ENCODE results near the gene RANBP6.
"Not testable (repeated sequence)": the region's sequence is repeated elsewhere in the genome, so short reads cannot be mapped to it uniquely, and the experiment has no call there.

Gene RANBP6

DNA sequence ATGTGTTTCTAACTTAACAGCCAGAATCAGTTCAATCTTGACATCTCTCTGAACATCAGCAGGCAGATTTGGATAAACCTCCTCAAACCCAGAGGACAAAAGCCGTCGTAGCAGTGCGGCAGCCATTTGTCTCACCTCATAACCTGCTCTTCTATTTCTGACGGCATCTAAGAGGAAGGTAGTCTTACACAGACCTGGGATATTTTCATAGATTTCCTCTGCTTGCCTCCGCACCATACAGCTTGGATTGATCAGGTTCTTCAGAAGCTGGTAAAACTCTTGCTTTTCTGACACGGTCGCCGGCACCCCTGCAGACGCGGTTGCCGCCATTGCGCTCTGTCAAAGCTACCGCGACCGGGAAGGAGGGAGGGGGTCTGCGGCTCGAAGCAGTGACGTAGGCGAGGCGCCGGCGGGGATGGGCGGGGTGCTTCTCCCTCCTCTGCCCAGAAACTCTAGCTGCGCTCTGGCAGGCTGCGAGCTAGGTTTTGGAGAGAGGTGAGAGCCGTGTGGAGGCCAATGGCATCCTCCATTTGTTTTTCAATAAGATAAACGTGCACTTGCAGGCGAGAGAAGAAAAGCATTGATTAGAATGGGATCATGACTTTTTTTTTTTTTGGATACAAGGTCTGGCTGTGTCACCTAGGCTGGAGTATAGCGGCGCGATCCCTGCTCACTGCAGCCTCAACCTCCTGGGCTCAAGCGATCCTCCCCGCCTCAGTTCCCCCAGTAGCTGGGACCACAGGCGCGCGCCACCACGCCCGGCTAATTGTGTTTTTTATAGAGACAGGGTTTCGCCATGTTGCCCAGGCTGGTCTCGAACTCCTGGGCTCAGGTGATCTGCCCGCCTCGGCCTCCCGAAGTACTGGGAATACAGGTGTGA lies at the start of gene RANBP6:
RANBP6 (minus strand) TSS at position 347 of the 880 bp plus-strand sequence; CDS start at position 330, 17 bp downstream.
- DNase-seq (ENCODE audit: low read depth), result peak; percentile 42

DNA sequence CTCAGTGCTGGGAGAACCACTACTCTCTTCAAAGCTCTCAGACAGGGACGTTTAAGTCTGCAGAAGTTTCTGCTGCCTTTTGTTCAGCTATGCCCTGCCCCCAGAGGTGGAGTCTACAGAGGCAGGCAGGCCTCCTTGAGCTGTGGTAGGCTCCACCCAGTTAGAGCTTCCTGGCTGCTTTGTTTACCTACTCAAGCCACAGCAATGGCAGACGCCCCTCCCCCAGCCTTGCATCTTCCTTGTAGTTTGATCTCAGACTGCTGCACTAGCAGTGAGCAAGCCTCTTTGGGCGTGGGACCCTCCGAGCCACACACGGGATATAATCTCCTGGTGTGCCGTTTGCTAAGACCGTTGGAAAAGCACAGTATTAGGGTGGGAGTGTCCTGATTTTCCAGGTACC lies 47.7 kb upstream of the RANBP6 start:
- DNase-seq (ENCODE audit: low read depth), result not testable (repeated sequence)

GRCh38 chr9:6055666-6056065 lies 40.2 kb upstream of the RANBP6 start:
- no peak for DNase-seq (ENCODE audit: low read depth)

DNA sequence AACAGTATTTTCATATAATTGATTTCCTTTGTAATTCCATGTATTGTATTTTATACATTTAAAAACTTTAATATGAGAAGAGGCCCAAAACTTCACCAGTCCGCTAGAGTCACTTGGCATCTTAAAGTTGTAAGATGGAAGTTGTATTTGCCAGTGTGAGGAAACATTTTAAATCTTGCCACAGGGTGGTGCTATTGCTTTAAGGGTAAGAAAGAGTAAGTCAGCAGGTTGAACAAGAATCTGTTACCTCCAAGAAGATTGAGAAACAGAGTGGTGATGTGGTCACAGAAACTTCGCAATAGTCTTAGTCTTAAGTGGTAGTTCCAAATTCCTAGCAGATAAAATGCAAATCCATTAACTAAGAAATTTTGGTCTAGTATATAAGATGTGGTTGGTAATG lies 39.8 kb upstream of the RANBP6 start:
- peak; percentile 88 for DNase-seq (ENCODE audit: low read depth)

- DNase-seq (ENCODE audit: low read depth), result peak; percentile 60
Measured at GRCh38 chr9:6054280-6055099, 39.1 kb upstream of the RANBP6 start.

DNA sequence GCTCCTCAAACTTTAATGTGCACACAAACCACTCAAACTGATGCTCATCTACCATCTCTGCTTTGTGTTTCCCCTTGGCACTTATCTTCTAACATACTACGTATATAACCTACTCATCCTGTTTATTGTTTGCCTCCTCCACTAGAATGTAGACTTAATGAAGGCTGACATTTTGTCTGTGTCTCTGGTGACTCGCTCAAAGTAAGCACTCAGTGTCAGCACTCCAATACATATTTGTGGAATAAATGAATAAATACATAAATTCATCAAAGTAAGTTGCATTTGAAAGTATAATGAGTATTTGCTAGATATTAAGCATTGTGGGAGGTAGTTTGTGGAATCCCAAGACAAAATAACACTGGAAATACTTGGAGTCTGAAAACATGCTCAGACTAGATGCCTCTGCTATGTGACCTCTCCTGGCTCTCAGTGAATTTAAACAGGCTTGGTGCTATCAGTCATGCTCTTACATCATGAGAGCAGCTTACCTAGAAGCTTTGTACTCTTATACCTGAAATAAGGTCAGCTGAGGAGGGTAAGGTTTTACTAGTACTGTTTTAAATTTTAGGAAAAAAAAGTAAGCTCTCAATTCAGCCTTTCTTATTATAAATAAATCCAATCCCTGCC lies 37.0 kb upstream of the RANBP6 start:
- DNase-seq (ENCODE audit: low read depth), result no peak

DNA sequence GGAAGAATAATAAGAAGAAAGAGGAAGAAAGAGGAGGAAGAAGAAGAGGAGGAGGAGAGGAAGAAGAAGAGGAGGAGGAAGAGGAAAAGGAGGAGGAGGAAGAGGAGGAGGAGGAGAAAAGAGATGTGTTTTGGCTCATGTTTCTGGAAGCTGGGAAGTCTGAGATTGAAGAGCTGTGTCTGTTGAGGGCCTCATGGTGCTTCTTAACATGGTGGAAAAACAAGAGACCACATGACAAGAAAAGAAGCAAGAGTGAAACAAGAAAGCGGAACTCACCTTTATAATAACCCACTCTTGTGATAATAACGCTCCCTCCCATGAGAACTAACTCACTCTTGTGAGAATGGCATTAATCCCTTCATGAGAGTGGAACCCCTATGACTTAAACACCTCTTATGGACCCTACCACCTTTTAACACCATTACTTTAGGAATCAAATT lies 36.1 kb upstream of the RANBP6 start:
- DNase-seq (ENCODE audit: low read depth), result no peak

- DNase-seq (ENCODE audit: low read depth), result no peak
Measured at GRCh38 chr9:6049798-6050197, 34.4 kb upstream of the RANBP6 start.

DNA sequence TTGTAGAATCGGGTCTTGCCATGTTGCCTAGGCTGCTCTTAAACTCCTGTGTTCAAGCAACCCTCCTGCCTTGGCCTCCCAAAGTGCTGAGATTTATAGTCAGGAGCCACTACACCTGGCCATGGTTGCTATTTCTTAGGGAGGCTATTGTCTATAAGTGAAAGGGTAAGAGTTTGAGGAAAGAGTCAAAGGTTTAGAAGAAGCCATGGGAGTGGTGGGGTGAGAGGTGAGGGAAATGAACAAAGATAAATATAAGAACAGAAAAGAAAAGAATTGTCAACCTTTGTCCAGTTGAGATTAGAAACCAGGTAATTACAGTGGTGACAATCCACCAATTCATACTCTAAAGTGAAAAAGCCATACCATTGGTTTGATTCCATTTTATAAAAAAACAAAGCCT lies 32.6 kb upstream of the RANBP6 start:
- no peak for DNase-seq (ENCODE audit: low read depth)

- DNase-seq (ENCODE audit: low read depth), result no peak
Measured at GRCh38 chr9:6047020-6047419, 31.6 kb upstream of the RANBP6 start.

DNA sequence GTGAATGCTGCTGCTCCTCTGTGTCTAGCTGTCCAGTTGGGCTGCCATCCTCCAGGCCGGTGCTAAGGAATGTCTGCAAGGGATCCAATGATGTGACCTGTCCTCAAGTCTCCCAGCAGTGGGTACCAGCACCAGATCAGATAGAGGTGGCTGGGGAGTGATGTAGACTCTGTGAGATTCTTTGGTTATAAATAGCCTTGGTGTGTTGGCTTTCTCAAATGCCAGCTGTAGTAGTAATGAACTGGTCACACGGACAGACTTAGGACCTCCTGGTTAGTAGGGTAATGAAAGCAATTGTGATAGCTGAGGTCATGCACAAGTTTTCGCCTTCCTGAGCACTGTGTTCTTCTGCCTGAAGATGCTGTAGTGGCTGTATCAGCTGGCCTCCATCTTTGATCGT lies 29.9 kb upstream of the RANBP6 start:
- no peak for DNase-seq (ENCODE audit: low read depth)

GRCh38 chr9:6040077-6040476 lies 24.7 kb upstream of the RANBP6 start:
- DNase-seq (ENCODE audit: low read depth), result no peak

GRCh38 chr9:6036391-6036790 lies 21.0 kb upstream of the RANBP6 start:
- no peak for DNase-seq (ENCODE audit: low read depth)

- no peak for DNase-seq (ENCODE audit: low read depth)
Measured at GRCh38 chr9:6034954-6035353, 19.5 kb upstream of the RANBP6 start.

DNA sequence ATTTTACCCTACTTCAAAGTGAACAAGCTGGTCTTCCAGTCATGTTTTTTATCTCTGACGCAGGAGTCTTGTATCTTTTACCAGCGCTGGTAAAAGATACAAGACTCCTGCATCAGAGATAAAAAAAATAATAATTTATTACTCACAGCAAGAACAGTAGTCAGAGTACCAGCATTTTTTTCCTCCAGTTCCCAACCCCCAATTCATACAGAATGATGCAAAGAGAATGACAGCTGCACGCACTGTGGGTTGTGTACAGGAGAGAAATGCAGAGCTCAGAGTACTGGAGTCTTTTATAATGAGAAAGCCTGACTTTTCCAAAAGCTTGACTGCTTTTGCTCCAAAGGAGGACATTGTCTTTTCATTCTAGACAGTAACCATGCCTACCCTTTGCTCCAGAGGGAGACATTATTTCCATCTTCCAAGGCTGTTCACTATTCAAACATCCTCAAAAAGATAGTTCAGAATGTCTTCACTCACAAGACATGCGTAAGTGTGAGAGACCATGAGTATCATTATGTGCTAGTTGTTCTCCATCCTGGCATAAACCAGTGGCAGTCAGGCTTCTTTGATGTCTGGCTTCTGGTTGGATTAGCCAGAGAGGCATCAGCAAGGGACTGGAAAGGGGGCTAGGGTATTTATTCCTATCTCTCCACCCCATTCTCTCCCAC lies 14.3 kb upstream of the RANBP6 start:
- no peak for DNase-seq (ENCODE audit: low read depth)

GRCh38 chr9:6024035-6024554 lies 8.7 kb upstream of the RANBP6 start:
- DNase-seq (ENCODE audit: low read depth), result no peak

DNA sequence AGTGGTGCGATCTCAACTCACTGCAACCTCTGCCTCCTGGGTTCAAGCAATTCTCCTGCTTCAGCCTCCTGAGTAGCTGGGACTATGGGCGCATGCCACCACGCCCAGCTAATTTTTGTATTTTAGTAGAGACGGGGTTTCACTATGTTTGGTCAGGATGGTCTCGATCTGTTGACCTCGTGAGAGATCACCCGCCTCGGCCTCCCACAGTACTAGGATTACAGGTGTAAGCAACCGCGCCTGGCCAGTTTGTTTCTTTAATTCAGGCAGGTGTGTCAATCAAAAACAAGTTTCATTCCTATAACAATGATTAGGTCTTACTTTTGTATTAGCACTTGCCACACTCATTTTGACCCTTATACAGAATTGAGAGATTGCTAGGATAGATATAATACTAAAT lies 1.6 kb upstream of the RANBP6 start:
- DNase-seq (ENCODE audit: low read depth), result not testable (repeated sequence)

DNA sequence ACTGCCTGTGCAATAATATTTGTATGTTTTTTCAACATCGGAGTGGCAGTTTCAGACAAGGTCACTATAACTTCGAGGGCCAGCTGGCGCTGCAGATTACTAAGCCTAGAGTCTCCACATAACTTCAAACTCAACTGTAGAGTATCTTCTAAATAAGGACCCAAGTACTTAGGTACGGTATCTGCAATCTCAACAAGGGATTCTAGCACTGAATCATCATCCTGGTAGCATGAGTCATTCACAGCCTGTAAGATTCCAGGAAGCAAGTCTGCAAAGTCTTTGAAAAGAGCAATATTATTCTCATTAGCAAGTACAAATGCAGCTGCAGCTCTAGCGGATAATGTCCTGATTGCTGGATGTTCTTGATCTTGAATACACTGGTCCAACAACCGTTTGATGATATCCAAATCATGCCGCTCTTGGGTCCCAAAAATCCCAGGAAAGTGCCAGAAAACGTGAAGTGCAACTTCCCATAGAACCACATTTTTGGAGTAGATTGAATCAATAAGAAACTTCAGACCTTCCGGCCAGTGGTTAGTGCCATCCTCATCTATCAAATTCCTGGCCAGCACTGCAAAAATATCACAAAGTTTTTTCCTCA lies 654 bp downstream of the RANBP6 start:
- peak; percentile 40 for DNase-seq (ENCODE audit: low read depth)

DNA sequence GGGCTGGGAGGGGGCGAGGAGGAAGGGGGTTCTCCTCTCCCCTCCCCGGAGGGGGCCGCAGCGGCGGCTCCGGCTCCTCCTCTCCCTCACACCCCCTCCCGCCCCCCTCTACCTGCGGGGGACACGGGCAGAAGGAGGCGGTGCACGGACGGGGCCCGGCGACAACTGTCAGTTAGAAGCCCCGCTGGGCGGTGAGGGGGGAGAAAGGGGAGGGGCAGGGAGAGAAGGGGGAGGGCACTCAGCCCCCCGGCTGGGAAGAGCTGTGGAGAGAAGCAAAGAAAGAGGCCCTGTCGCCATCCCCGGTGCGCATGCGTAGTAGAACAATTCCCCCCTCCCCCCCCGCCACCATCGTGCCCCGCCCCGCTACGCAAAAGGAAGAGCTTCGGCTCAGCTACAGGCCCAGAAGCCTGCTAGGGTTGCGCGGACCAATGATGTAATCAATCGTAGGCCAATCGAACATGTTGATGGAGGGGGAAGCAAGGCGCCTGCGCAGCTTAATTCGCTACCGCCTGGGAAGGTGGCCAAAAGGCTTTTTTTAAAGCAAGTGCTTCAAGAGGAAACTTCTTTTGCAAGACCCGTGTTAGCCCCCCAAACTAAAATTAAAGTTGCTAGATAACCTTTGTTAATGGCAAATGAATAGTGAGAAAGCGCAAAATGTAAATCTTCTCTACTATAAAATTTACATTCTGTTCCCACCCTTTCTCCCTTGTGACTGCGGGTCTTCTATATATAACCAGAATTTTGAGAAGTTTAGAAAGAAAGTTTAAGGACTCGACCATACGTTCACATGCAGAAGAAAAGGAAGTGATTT lies 7.0 kb downstream of the RANBP6 start:
- peak; percentile 89 for DNase-seq (ENCODE audit: low read depth)

GRCh38 chr9:6007770-6008168 lies 7.7 kb downstream of the RANBP6 start:
- DNase-seq (ENCODE audit: low read depth), result no peak

Data from HS-5 (cell line).